ENCODE measurements around the gene NBPF14. TPM values are rescaled to one million over a fixed set of nuclear protein-coding genes. Genes with fewer than 3 reads are reported as not detected.
"Not testable (repeated sequence)": the region's sequence is repeated elsewhere in the genome, so short reads cannot be mapped to it uniquely, and the experiment has no call there.

NBPF14 gene
- total RNA-seq, result 10 to 100 TPM in 1 of 3 donors, 1 to 10 TPM in 2; 6.1 to 12.1 (median 9.3) TPM

DNA sequence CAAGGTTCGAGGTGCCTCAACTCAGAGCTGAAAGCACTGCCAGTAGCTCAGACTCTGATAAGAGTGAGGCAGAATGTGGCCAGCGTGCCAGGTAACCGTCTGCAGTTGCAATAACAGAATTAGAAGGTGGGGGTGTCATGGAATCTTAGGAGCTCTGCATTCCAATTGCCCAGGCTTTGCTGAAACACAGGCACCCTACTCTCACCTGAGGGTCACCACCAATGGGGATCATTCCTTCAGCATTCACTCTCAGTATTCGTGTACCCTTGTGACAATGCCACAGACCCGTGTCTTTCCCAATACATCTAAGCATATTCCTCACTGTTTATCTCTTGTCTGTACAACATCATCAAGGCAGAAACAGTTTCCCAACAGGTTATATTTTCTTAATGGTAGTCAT, at the start of gene NBPF14:
Gene NBPF14, minus strand, starts transcription at position 101 of the 400 bp plus-strand sequence. CDS start 294 bp downstream, outside the sequence.
- H3K4me3 Mint-ChIP-seq; ATAC-seq; H3K4me1 Mint-ChIP-seq (ENCODE audit: low read depth); H3K27me3 Mint-ChIP-seq (ENCODE audit: low read depth); H3K9me3 Mint-ChIP-seq; DNase-seq; H3K36me3 Mint-ChIP-seq (ENCODE audit: insufficient read depth): not testable (repeated sequence)

- H3K9me3 Mint-ChIP-seq; ATAC-seq; H3K36me3 Mint-ChIP-seq (ENCODE audit: insufficient read depth); DNase-seq; H3K4me3 Mint-ChIP-seq; H3K4me1 Mint-ChIP-seq (ENCODE audit: low read depth); H3K27me3 Mint-ChIP-seq (ENCODE audit: low read depth): not testable (repeated sequence)
These were observed 29.6 kb upstream of the NBPF14 start for GRCh38 chr1:148625451-148625850.

DNA sequence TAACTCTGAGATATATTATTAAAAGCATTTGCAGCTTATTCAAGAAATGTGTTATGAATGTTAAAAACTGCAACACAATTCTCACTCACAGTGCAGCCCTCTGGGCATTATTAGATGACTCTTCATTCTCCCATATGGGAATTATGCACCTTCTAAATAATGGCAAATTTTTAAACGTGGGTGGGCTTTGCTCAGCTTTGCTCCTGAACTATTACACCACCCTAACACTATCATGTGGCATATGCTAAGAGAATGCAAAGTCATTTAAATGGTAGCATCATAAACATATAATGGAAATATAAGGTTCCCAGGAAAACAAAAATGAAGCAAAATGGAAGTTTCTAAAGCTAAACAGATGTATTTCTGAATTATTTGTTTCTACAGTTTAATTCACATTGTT, 22.4 kb upstream of the NBPF14 start:
- not testable (repeated sequence) for H3K4me3 Mint-ChIP-seq; H3K4me1 Mint-ChIP-seq (ENCODE audit: low read depth); ATAC-seq

DNA sequence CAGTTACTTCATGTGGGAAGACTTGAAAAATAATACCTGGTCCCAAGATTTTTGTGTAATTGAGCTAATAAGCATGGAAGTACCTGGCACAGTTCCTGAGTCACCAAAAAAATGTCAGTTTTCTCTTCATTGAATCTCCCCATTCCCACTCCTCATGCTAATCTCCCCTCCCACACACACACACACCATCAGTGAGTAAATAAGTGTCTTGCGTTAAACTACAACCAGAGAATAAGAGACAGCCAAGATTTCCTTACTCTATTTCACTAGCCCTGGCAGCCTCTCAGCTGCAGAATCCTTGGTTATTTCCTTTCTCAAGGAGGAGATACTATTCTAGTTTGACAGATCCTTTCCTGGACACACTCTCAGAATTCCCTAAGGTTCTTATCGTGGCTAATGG, 9.5 kb upstream of the NBPF14 start:
- not testable (repeated sequence) for H3K9me3 Mint-ChIP-seq; ATAC-seq; H3K4me1 Mint-ChIP-seq (ENCODE audit: low read depth); DNase-seq; H3K4me3 Mint-ChIP-seq; H3K27me3 Mint-ChIP-seq (ENCODE audit: low read depth); H3K36me3 Mint-ChIP-seq (ENCODE audit: insufficient read depth)

More for the DNA sequence above, 22.4 kb upstream of the NBPF14 start:
- H3K9me3 Mint-ChIP-seq; DNase-seq; H3K36me3 Mint-ChIP-seq (ENCODE audit: insufficient read depth); H3K27me3 Mint-ChIP-seq (ENCODE audit: low read depth): not testable (repeated sequence)

GRCh38 chr1:148595360-148595759, 451 bp downstream of the NBPF14 start:
- H3K27me3 Mint-ChIP-seq (ENCODE audit: low read depth); H3K9me3 Mint-ChIP-seq; DNase-seq; ATAC-seq; H3K4me1 Mint-ChIP-seq (ENCODE audit: low read depth); H3K4me3 Mint-ChIP-seq; H3K36me3 Mint-ChIP-seq (ENCODE audit: insufficient read depth): not testable (repeated sequence)

DNA sequence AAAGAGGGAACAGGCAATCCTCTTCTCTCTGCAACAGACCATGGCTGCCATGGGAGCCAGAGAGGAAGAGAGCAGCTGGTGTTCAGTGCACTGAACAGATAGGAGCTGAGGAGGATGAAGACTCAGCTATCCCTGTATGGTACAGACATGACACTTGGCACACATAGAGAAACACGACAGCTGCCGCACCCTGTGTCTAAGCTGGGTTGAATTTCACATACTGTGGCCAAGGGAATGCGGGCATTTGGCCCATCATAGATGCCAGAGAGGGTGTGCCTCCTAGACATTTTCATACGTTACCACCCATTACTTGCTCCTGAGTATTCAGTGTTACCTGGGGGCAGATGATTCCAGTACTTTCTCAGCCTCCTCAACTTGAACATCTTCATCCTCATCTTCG, 4.7 kb downstream of the NBPF14 start:
- H3K4me3 Mint-ChIP-seq; H3K4me1 Mint-ChIP-seq (ENCODE audit: low read depth); ATAC-seq; H3K27me3 Mint-ChIP-seq (ENCODE audit: low read depth); DNase-seq; H3K9me3 Mint-ChIP-seq; H3K36me3 Mint-ChIP-seq (ENCODE audit: insufficient read depth): not testable (repeated sequence)

- not testable (repeated sequence) for H3K4me3 Mint-ChIP-seq; ATAC-seq; H3K36me3 Mint-ChIP-seq (ENCODE audit: insufficient read depth); H3K9me3 Mint-ChIP-seq; H3K27me3 Mint-ChIP-seq (ENCODE audit: low read depth); H3K4me1 Mint-ChIP-seq (ENCODE audit: low read depth); DNase-seq
These were observed 63.7 kb downstream of the NBPF14 start for GRCh38 chr1:148532158-148532557.

DNA sequence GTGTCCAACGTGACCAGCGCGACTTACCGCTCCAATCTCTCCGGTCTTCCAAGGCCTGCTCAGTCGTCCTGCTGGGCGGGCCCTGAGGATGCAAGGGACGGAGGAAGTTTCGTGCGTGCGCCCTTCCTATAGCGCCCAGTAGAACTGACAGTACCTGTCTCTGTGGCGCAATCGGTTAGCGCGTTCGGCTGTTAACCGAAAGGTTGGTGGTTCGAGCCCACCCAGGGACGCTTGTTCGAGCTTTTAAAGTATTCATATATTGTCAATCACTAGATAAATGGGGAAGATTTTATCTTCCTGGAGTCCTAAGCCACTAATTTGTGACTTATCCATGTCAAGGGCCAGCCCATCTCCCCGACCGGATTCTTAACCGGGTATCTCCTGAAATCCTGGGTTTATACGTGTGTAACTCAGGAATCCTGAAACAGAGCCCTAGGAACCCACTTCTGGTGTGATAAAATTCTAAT, 66.7 kb downstream of the NBPF14 start:
- DNase-seq, result peak; percentile 59
- ATAC-seq; H3K4me1 Mint-ChIP-seq (ENCODE audit: low read depth); H3K9me3 Mint-ChIP-seq; H3K27me3 Mint-ChIP-seq (ENCODE audit: low read depth); H3K36me3 Mint-ChIP-seq (ENCODE audit: insufficient read depth): not testable (repeated sequence)
- H3K4me3 Mint-ChIP-seq, result peak overlapping the region; percentile 77

DNA sequence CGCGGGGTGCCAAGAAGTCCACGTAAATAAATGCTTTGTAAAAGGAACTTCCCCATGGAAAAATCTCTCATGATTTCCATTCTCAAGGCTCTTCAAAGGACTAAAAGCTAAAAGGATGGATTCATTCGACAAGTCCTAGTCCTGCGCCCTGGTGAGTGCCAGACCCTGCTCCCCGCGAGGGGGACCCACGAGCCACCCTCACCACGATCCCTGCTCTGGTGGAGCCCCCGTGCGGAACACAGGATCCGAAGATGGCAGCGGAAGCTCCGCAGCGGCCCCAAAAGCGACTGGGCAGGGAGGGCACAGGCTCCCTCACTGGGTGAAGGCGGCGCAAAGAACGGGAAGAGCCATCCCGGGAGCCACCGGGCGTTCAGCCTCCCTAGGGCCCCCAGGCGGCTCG, 67.2 kb downstream of the NBPF14 start:
- H3K4me1 Mint-ChIP-seq (ENCODE audit: low read depth); H3K27me3 Mint-ChIP-seq (ENCODE audit: low read depth); ATAC-seq; H3K9me3 Mint-ChIP-seq; H3K36me3 Mint-ChIP-seq (ENCODE audit: insufficient read depth); DNase-seq: not testable (repeated sequence)
- H3K4me3 Mint-ChIP-seq, result peak overlapping the region; percentile 77

DNA sequence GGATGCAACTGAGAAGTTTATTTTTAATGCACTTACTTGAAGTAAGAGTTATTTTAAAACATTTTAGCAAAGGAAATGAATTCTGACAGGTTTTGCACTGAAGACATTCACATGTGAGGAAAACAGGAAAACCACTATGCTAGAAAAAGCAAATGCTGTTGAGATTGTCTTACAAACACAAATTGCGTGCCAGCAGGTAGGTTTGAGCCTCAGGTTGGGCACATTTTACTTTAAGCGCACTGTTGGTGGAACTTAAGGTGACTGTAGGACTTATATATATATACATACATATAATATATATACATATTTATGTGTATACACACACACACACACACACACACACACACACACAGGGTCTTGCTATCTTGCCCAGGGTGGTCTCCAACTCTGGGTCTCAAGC, 69.2 kb downstream of the NBPF14 start:
- not testable (repeated sequence) for DNase-seq; H3K4me1 Mint-ChIP-seq (ENCODE audit: low read depth); H3K9me3 Mint-ChIP-seq; ATAC-seq; H3K4me3 Mint-ChIP-seq; H3K27me3 Mint-ChIP-seq (ENCODE audit: low read depth); H3K36me3 Mint-ChIP-seq (ENCODE audit: insufficient read depth)

DNA sequence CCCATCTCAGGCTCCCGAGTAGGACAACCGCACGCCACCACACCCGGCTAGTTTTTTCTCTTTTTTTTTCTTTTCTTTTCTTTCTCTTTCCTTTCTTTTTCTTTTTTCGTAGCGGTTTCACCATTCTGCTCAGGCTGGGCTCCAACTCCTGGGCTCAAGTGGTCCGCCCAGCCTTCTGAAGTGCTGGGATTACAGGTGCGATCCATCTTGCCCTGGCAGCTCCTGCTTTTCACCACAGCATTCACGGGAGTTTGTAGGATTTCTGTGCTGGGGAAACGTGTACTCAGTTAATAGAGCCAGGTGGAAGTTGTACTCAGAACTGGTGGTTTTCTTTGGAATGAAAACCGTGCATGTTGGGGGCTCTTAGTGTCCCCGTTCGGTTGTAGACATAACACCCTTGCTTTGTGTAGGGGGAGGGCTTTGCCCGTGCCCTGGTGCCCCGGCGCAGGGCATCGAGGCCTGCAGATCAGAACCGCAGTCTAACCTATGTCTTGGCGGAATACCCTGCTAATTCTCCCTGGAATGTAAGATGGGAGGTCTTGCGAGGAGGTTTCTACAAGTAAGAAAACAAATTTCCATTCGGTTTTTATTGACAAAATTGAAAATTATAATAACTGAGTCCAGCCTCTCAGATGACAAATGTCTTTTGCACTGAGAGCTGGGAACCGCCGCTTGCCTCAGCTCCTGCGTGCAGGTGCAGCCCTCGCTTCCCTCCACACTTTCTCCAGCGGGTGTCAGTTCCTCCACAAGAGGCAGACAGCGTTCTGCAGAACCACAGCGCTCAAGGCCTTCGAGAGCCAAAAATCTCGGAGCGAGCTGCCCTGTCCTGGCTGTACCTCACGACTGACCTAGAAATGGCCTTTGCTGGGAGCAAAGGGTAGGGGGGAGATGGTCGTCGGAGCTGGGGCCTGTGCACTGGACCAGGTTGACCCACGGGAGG, 72.3 kb downstream of the NBPF14 start:
- H3K9me3 Mint-ChIP-seq; H3K4me1 Mint-ChIP-seq (ENCODE audit: low read depth); DNase-seq; H3K36me3 Mint-ChIP-seq (ENCODE audit: insufficient read depth); H3K27me3 Mint-ChIP-seq (ENCODE audit: low read depth): not testable (repeated sequence)
- ATAC-seq, result peak; percentile 27 to 37
- H3K4me3 Mint-ChIP-seq, result peak overlapping the region; percentile 85

DNA sequence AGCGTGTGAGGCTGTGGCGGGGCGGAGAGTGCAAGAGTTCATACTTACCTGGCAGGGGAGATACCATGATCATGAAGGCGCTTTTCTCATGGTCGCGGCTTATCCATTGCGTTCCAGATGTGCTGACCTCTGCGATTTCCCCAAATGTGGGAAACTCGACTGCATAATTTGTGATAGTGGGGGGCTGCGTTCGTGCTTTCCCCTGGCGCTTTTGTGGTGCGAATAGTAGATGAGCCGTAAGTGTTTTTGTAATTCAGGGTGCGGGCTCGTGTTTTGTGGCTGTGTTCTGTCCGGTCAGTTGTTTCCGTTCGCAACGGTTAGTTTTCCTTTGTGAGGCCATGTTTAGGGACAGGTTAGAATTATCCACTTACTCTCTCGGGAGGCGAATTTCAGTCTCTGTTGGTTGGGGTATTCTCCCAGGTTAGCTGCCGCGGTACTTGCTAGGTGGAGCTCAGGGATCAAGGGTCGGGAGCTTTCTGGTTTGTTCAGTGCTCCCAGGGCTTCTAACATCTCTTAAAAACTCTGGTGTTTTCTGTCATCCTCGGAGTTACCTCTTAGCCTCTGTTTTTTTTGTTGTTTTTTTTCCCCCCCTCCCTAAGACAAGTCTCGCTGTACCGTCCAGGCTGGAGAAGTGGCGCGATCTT, 73.1 kb downstream of the NBPF14 start:
- ATAC-seq (peak; percentile 79 to 85), DNase-seq (peak; percentile 85)
- H3K36me3 Mint-ChIP-seq (ENCODE audit: insufficient read depth); H3K27me3 Mint-ChIP-seq (ENCODE audit: low read depth); H3K9me3 Mint-ChIP-seq; H3K4me1 Mint-ChIP-seq (ENCODE audit: low read depth): not testable (repeated sequence)
- H3K4me3 Mint-ChIP-seq, result peak overlapping the region; percentile 85

DNA sequence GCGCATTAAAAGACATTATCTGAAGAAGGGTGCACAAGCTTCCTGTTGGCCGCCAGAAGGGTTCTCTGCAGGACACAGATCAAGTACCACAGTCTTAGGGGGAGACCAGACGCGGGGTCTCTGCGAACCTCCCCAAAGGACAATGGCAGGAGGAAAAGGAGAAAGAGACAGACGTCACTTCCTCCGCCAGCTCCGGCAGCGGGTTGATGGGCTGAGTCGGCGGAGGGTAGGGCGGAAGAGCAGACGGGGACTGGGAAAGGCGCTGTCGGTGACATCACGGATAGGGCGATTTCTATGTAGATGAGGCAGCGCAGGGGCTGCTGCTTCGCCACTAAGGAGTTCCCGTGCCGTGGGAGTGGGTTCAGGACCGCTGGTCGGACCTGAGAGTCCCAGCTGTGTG, 73.7 kb downstream of the NBPF14 start:
- peak; percentile 74 for DNase-seq

DNA sequence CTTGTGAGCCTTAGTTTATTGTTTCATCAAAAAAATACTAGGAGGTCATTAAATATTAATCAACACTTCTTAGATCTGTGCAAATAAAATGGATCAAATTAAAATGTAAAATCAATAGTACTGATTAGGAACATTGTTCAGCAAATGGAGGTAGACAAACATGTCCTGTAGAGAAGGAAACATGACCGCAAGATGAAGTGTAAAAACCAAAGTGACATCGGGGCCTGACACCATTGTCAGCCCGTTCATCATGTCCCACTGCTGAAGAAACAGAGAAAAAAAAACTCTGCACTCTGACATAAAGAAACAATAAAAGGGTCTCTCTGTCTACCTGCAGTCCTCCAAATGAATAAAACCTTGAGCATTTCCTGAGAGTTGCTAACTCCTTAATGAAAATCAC, 81.5 kb downstream of the NBPF14 start:
- H3K36me3 Mint-ChIP-seq (ENCODE audit: insufficient read depth); H3K4me3 Mint-ChIP-seq; ATAC-seq; H3K9me3 Mint-ChIP-seq; H3K27me3 Mint-ChIP-seq (ENCODE audit: low read depth); DNase-seq: not testable (repeated sequence)
- peaks cover 18% of the 10 kb centered on the region for H3K4me1 Mint-ChIP-seq (ENCODE audit: low read depth)

More for the DNA sequence above, 73.7 kb downstream of the NBPF14 start:
- not testable (repeated sequence) for H3K36me3 Mint-ChIP-seq (ENCODE audit: insufficient read depth); H3K9me3 Mint-ChIP-seq; H3K27me3 Mint-ChIP-seq (ENCODE audit: low read depth); H3K4me1 Mint-ChIP-seq (ENCODE audit: low read depth)
- ATAC-seq, result peak; percentile 27 to 36
- peak overlapping the region; percentile 85 for H3K4me3 Mint-ChIP-seq

Measured in activated T-cell treated with anti-CD3 and anti-CD28 coated beads, Interleukin-2, amount 50 U/mL, for 4 hours (primary cell).